Endothelial cell (in vitro differentiated cells): ENCODE data around the gene NEFH. TPM values are rescaled to one million over a fixed set of nuclear protein-coding genes. Genes with fewer than 3 reads are reported as not detected.

Experiments used
- DNase-seq: peaks from one replicate; pipeline ENCODE4 v3.0.0; 2021; ENCODE audit warnings: low spot score
- H3K27ac Mint-ChIP-seq: one replicate; pipeline ENCODE4 v1.8.0; 2021; ENCODE audit warnings: mixed read lengths, inconsistent platforms; ENCODE audit not compliant: unreplicated experiment
- H3K27me3 Mint-ChIP-seq: one replicate; pipeline ENCODE4 v1.8.0; 2021; ENCODE audit warnings: mild to moderate bottlenecking, moderate library complexity, mixed read lengths, inconsistent platforms; ENCODE audit not compliant: unreplicated experiment
- H3K36me3 Mint-ChIP-seq: one replicate; pipeline ENCODE4 v1.8.0; 2021; ENCODE audit warnings: mild to moderate bottlenecking, low read depth, mixed read lengths, inconsistent platforms; ENCODE audit not compliant: unreplicated experiment
- H3K4me1 Mint-ChIP-seq: one replicate; pipeline ENCODE4 v1.8.0; 2021; ENCODE audit warnings: mild to moderate bottlenecking, mixed read lengths, inconsistent platforms; ENCODE audit not compliant: unreplicated experiment
- H3K4me3 Mint-ChIP-seq: one replicate; pipeline ENCODE4 v1.8.0; 2021; ENCODE audit warnings: mild to moderate bottlenecking, mixed read lengths, inconsistent platforms; ENCODE audit not compliant: unreplicated experiment
- H3K9me3 Mint-ChIP-seq: one replicate; pipeline ENCODE4 v1.8.0; 2021; ENCODE audit warnings: mixed read lengths, inconsistent platforms; ENCODE audit not compliant: unreplicated experiment
- total RNA-seq: library from RNA; stranded (reverse); fragmentation: NEBNext Ultra II Directional; extraction: Animal tissue kit (Norgen Biotek cat#: 25700); gene quantifications from one replicate; pipeline ENCODE4 v1.2.1, GENCODE V29; 2021; ENCODE audit not compliant: unreplicated experiment
- TF ChIP-seq, protein P1 (sequence below): fragments of 200-600 bp; sonication (generic); IDR thresholded peaks from one replicate; pipeline ENCODE4 v1.5.0; 2021; ENCODE audit warnings: antibody characterized with exemption; ENCODE audit not compliant: unreplicated experiment

Gene NEFH
- total RNA-seq, 1 donor from 2014 or later: 18.2 TPM

DNA sequence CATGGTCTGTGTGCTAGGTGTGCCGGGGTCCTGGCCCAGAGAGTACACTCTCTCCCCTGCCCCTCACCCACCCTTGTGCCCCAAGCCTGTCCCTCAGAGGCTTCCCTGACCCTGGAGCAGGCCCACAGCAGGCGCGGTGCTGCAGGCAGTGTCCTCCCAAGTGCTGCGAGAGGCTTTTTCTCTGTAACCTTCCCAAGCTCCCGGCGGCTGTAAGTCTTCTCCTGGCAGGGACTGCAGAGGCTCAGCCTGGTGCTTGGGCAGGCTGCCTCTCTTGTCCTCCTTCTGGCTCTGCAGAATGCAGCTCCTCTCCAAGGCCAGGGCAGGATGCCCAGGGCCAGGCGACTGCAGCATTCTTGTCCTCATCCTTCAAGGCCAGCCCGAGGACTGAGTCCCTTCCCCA, 25.7 kb upstream of the NEFH start:
- peaks cover 1% of the 10 kb centered on the region for H3K27me3 Mint-ChIP-seq
- no peak overlapping the region for H3K4me3 Mint-ChIP-seq
- H3K36me3 Mint-ChIP-seq: no peaks in the 10 kb centered on the region
- TF ChIP-seq, protein P1, sequence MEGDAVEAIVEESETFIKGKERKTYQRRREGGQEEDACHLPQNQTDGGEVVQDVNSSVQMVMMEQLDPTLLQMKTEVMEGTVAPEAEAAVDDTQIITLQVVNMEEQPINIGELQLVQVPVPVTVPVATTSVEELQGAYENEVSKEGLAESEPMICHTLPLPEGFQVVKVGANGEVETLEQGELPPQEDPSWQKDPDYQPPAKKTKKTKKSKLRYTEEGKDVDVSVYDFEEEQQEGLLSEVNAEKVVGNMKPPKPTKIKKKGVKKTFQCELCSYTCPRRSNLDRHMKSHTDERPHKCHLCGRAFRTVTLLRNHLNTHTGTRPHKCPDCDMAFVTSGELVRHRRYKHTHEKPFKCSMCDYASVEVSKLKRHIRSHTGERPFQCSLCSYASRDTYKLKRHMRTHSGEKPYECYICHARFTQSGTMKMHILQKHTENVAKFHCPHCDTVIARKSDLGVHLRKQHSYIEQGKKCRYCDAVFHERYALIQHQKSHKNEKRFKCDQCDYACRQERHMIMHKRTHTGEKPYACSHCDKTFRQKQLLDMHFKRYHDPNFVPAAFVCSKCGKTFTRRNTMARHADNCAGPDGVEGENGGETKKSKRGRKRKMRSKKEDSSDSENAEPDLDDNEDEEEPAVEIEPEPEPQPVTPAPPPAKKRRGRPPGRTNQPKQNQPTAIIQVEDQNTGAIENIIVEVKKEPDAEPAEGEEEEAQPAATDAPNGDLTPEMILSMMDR: no peak
- DNase-seq: no peak
- no peaks in the 10 kb centered on the region for H3K9me3 Mint-ChIP-seq
- H3K27ac Mint-ChIP-seq: no peak overlapping the region
- no peaks in the 10 kb centered on the region for H3K4me1 Mint-ChIP-seq

- H3K9me3 Mint-ChIP-seq: no peaks in the 10 kb centered on the region
- no peak overlapping the region for H3K4me3 Mint-ChIP-seq
- H3K27me3 Mint-ChIP-seq: peaks cover 1% of the 10 kb centered on the region
- TF ChIP-seq, protein P1: no peak
- no peaks in the 10 kb centered on the region for H3K36me3 Mint-ChIP-seq
- H3K27ac Mint-ChIP-seq: no peak overlapping the region
- no peaks in the 10 kb centered on the region for H3K4me1 Mint-ChIP-seq
- no peak for DNase-seq
These were observed 23.8 kb upstream of the NEFH start for GRCh38 chr22:29456211-29456671.

GRCh38 chr22:29457730-29458129, 22.3 kb upstream of the NEFH start:
- H3K4me3 Mint-ChIP-seq: no peak overlapping the region
- peak; percentile 49 for DNase-seq
- TF ChIP-seq, protein P1: no peak
- H3K27me3 Mint-ChIP-seq: peaks cover 1% of the 10 kb centered on the region
- H3K27ac Mint-ChIP-seq: no peak overlapping the region
- H3K4me1 Mint-ChIP-seq: no peaks in the 10 kb centered on the region
- H3K36me3 Mint-ChIP-seq: no peaks in the 10 kb centered on the region
- no peaks in the 10 kb centered on the region for H3K9me3 Mint-ChIP-seq

GRCh38 chr22:29458551-29458950, 21.5 kb upstream of the NEFH start:
- Mint-ChIP-seq H3K9me3 (no peaks in the 10 kb centered on the region), H3K27ac (no peak overlapping the region), H3K4me1 (no peaks in the 10 kb centered on the region), H3K4me3 (no peak overlapping the region), H3K27me3 (no peaks in the 10 kb centered on the region), H3K36me3 (no peaks in the 10 kb centered on the region)
- DNase-seq: no peak
- TF ChIP-seq, protein P1: no peak

DNA sequence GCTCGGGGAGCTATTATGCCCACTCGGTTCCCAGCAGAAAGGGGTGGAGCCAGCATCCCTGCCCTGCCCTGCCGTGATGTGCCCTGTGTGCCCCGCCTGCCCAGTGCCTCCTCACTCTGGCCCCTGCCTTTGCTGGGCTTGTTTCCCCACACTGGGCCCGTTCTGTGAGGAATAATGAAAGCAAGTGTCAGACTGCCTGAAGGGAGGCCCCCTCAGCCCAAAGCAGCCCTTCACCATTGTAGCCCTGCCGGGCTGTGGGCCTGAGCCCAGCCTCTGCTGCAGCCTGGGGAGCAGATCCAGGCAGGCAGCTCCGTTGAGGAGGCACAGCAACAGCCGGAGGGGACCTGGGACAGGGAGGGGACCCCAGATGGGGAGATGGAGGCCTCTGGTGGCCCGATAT, 20.2 kb upstream of the NEFH start:
- no peak for DNase-seq
- Mint-ChIP-seq H3K36me3 (no peaks in the 10 kb centered on the region), H3K4me1 (no peaks in the 10 kb centered on the region), H3K4me3 (no peak overlapping the region), H3K9me3 (no peaks in the 10 kb centered on the region), H3K27ac (no peak overlapping the region), H3K27me3 (no peaks in the 10 kb centered on the region)
- TF ChIP-seq, protein P1: no peak
